ENCODE measurements around the gene FGF10.

GRCh38 chr5:44318883-44319282 lies 70.3 kb downstream of the FGF10 start:
- TF ChIP-seq CEBPB (IDR thresholded peaks at IDR 0.05) (no peak), BHLHE40 (IDR thresholded peaks at IDR 0.05; ENCODE audit: low read depth, low read length) (no peak), CTCF (IDR thresholded peaks at IDR 0.05) (no peak), PHF8 (IDR thresholded peaks at IDR 0.05; ENCODE audit: borderline replicate concordance, low read depth) (no peak), EHMT2 (IDR thresholded peaks at IDR 0.05; ENCODE audit: low read depth) (no peak), RFX5 (IDR thresholded peaks at IDR 0.05) (no peak), HDAC2 (IDR thresholded peaks at IDR 0.05) (no peak), TP53 (CRISPR knock-in tag; IDR thresholded peaks at IDR 0.05) (no peak), POLR2A (IDR thresholded peaks at IDR 0.05; ENCODE audit: low read length) (no peak), BCL3 (IDR thresholded peaks at IDR 0.05) (no peak), USF2 (IDR thresholded peaks at IDR 0.05) (no peak), FOSB (CRISPR knock-in tag; IDR thresholded peaks at IDR 0.05) (no peak), ZNF302 (CRISPR knock-in tag; IDR thresholded peaks at IDR 0.05) (no peak), CHD2 (IDR thresholded peaks at IDR 0.05; ENCODE audit: low read length, partially characterized antibody) (no peak)
